GM23338 (cell line): ENCODE results near the gene CANT1. TPM values are rescaled to one million over a fixed set of nuclear protein-coding genes. Genes with fewer than 3 reads are reported as not detected.

Experiments
- ATAC-seq: fragments of 200-7000 bp; cut with Tn5 transposase; 3 replicates; pipeline ENCODE4 v1.9.1; 2020
- DNase-seq: peaks from one replicate; pipeline ENCODE4 v3.0.0-alpha.2; 2015; ENCODE audit warnings: low spot score
- H2AFZ ChIP-seq: fragments of 200-600 bp; sonication (generic); 2 replicates; pipeline ENCODE4 v1.8.0; 2016; ENCODE audit warnings: antibody characterized with exemption, mild to moderate bottlenecking, moderate library complexity
- H3F3A ChIP-seq: fragments of 200-600 bp; sonication (generic); replicated peaks from 2 replicates; pipeline ENCODE4 v1.8.0; 2017; ENCODE audit warnings: antibody characterized with exemption, mixed run types, low read depth
- H3K27ac ChIP-seq: fragments of 200-600 bp; sonication (generic); 2 replicates; pipeline ENCODE4 v1.6.1; 2016; ENCODE audit warnings: low read depth
- H3K27me3 ChIP-seq: fragments of 200-600 bp; sonication (generic); 2 replicates; pipeline ENCODE4 v1.8.0; 2016; ENCODE audit warnings: mild to moderate bottlenecking, mixed run types, moderate library complexity; ENCODE audit not compliant: insufficient read depth
- H3K36me3 ChIP-seq: fragments of 200-600 bp; sonication (generic); 2 replicates; pipeline ENCODE4 v1.8.0; 2016; ENCODE audit warnings: mild to moderate bottlenecking; ENCODE audit not compliant: insufficient read depth
- H3K4me1 ChIP-seq: fragments of 200-600 bp; sonication (generic); 2 replicates; pipeline ENCODE4 v1.8.0; 2016; ENCODE audit warnings: mild to moderate bottlenecking, moderate library complexity; ENCODE audit not compliant: insufficient read depth
- H3K4me2 ChIP-seq: fragments of 200-600 bp; sonication (generic); 2 replicates; pipeline ENCODE4 v1.7.1; 2017; ENCODE audit warnings: mixed run types
- H3K4me3 ChIP-seq: fragments of 200-600 bp; sonication (generic); 2 replicates; pipeline ENCODE4 v1.6.1; 2016; ENCODE audit warnings: mixed run types
- H3K79me2 ChIP-seq: fragments of 200-600 bp; sonication (generic); replicated peaks from 2 replicates; pipeline ENCODE4 v1.8.0; 2017; ENCODE audit warnings: mild to moderate bottlenecking; ENCODE audit not compliant: insufficient read depth
- H3K9me2 ChIP-seq: fragments of 200-600 bp; sonication (generic); 2 replicates; pipeline ENCODE4 v1.8.0; 2017; ENCODE audit not compliant: insufficient read depth
- H4K20me1 ChIP-seq: fragments of 200-600 bp; sonication (generic); replicated peaks from 2 replicates; pipeline ENCODE4 v1.8.0; 2017; ENCODE audit warnings: mild to moderate bottlenecking; ENCODE audit not compliant: insufficient read depth
- H3K27ac Mint-ChIP-seq: 2 replicates; pipeline ENCODE4 v1.8.0; 2020; ENCODE audit warnings: inconsistent platforms, mild to moderate bottlenecking, moderate library complexity, mixed read lengths
- H3K27me3 Mint-ChIP-seq: 3 replicates; pipeline ENCODE4 v1.8.0; 2022; ENCODE audit warnings: low read depth, mild to moderate bottlenecking, moderate library complexity, mixed read lengths, inconsistent platforms; ENCODE audit not compliant: insufficient read depth, poor library complexity
- H3K36me3 Mint-ChIP-seq: 3 replicates; pipeline ENCODE4 v1.8.0; 2021; ENCODE audit warnings: low read depth, mild to moderate bottlenecking, inconsistent platforms, moderate library complexity, mixed read lengths
- H3K4me1 Mint-ChIP-seq: 3 replicates; pipeline ENCODE4 v1.8.0; 2020; ENCODE audit warnings: mild to moderate bottlenecking, inconsistent platforms, mixed read lengths
- H3K4me3 Mint-ChIP-seq: 3 replicates; pipeline ENCODE4 v1.8.0; 2021; ENCODE audit warnings: moderate library complexity, mild to moderate bottlenecking, inconsistent platforms, mixed read lengths
- H3K9me3 Mint-ChIP-seq: 3 replicates; pipeline ENCODE4 v1.8.0; 2020; ENCODE audit warnings: moderate library complexity, mild to moderate bottlenecking, inconsistent platforms, mixed read lengths
- polyA plus RNA-seq: library from polyadenylated mRNA; unstranded; fragments of >200 nt; fragmentation: Nextera tagmentation; extraction: Ambion mirVana; gene quantifications from 2 replicates; pipeline ENCODE4 v1.2.1, GENCODE V29; 2016
- total RNA-seq: library from RNA; depleted of rRNA; stranded (reverse); fragments of >200 nt; shearing (Covaris generic); gene quantifications from 2 replicates; pipeline ENCODE4 v1.2.3, GENCODE V29; 2014
- TF ChIP-seq, protein P1 (sequence below): fragments of 250-450 bp; sonication (Bioruptor Pico); IDR thresholded peaks from 2 replicates; pipeline ENCODE4 v1.5.0; 2020; ENCODE audit warnings: mild to moderate bottlenecking, moderate library complexity
- TF ChIP-seq, protein P2 (sequence below), 2 experiments: fragments of 200-600 bp in 1 of 2; sonication (generic) in 1 of 2; conservative IDR thresholded peaks; 2 replicates each; pipeline versions ENCODE4 v1.5.1 to v1.6.1; 2016 to 2017; ENCODE audit warnings: antibody characterized with exemption in 2 of 2, low read depth in 2 of 2, mild to moderate bottlenecking in 2 of 2, moderate library complexity in 1 of 2

CANT1 gene
- total and polyA plus RNA-seq, 2 experiments from 2014 or later, result 5.9 to 38.8 TPM

DNA sequence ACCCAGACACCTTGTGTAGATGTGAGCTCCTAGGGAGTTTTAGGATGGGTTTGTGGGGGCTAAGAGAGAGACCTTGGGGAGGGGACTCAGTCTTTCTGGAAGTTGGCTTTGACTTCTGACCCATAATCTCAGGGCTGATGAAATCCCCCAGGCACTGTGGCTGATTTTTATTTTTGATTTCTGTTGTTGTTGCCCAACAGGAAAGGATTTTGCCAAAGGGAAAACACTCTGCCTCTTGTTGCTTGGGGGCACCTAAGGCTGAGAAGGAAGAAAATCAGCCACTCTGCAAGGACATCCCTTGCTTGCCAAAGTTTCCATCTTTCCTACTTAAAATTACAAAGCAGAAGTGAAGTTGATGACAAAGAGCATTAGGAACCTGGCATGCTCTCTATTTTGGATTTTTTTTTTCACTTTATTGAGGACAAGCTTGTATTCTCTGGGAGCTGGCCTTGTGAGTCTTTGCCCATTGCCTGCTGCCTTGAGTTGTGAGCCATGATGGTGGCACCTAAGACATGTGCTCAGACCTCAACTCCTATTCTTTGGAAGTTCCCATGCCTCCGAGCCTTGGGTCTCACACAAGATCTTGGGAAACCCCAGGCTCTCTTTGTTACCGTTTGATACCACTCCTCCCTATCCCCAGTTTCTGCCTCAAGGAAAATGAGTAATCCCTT is 11.2 kb upstream of the CANT1 start:
- Mint-ChIP-seq H3K4me1 (peaks cover 21% of the 10 kb centered on the region), H3K27me3 (peaks cover 47% of the 10 kb centered on the region), H3K4me3 (no peak overlapping the region), H3K27ac (no peak overlapping the region), H3K36me3 (peaks cover 3% of the 10 kb centered on the region; the same call in 2 of the 3 replicates), H3K9me3 (peaks cover 17% of the 10 kb centered on the region)
- DNase-seq (no peak), ATAC-seq (no peak)
- TF ChIP-seq, protein P1, sequence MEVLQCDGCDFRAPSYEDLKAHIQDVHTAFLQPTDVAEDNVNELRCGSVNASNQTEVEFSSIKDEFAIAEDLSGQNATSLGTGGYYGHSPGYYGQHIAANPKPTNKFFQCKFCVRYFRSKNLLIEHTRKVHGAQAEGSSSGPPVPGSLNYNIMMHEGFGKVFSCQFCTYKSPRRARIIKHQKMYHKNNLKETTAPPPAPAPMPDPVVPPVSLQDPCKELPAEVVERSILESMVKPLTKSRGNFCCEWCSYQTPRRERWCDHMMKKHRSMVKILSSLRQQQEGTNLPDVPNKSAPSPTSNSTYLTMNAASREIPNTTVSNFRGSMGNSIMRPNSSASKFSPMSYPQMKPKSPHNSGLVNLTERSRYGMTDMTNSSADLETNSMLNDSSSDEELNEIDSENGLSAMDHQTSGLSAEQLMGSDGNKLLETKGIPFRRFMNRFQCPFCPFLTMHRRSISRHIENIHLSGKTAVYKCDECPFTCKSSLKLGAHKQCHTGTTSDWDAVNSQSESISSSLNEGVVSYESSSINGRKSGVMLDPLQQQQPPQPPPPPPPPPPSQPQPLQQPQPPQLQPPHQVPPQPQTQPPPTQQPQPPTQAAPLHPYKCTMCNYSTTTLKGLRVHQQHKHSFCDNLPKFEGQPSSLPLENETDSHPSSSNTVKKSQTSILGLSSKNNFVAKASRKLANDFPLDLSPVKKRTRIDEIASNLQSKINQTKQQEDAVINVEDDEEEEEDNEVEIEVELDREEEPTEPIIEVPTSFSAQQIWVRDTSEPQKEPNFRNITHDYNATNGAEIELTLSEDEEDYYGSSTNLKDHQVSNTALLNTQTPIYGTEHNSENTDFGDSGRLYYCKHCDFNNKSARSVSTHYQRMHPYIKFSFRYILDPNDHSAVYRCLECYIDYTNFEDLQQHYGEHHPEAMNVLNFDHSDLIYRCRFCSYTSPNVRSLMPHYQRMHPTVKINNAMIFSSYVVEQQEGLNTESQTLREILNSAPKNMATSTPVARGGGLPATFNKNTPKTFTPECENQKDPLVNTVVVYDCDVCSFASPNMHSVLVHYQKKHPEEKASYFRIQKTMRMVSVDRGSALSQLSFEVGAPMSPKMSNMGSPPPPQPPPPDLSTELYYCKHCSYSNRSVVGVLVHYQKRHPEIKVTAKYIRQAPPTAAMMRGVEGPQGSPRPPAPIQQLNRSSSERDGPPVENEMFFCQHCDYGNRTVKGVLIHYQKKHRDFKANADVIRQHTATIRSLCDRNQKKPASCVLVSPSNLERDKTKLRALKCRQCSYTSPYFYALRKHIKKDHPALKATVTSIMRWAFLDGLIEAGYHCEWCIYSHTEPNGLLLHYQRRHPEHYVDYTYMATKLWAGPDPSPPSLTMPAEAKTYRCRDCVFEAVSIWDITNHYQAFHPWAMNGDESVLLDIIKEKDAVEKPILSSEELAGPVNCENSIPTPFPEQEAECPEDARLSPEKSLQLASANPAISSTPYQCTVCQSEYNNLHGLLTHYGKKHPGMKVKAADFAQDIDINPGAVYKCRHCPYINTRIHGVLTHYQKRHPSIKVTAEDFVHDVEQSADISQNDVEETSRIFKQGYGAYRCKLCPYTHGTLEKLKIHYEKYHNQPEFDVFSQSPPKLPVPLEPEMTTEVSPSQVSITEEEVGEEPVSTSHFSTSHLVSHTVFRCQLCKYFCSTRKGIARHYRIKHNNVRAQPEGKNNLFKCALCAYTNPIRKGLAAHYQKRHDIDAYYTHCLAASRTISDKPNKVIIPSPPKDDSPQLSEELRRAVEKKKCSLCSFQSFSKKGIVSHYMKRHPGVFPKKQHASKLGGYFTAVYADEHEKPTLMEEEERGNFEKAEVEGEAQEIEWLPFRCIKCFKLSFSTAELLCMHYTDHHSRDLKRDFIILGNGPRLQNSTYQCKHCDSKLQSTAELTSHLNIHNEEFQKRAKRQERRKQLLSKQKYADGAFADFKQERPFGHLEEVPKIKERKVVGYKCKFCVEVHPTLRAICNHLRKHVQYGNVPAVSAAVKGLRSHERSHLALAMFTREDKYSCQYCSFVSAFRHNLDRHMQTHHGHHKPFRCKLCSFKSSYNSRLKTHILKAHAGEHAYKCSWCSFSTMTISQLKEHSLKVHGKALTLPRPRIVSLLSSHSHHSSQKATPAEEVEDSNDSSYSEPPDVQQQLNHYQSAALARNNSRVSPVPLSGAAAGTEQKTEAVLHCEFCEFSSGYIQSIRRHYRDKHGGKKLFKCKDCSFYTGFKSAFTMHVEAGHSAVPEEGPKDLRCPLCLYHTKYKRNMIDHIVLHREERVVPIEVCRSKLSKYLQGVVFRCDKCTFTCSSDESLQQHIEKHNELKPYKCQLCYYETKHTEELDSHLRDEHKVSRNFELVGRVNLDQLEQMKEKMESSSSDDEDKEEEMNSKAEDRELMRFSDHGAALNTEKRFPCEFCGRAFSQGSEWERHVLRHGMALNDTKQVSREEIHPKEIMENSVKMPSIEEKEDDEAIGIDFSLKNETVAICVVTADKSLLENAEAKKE (CRISPR knock-in tag), result no peak
- TF ChIP-seq, protein P2, sequence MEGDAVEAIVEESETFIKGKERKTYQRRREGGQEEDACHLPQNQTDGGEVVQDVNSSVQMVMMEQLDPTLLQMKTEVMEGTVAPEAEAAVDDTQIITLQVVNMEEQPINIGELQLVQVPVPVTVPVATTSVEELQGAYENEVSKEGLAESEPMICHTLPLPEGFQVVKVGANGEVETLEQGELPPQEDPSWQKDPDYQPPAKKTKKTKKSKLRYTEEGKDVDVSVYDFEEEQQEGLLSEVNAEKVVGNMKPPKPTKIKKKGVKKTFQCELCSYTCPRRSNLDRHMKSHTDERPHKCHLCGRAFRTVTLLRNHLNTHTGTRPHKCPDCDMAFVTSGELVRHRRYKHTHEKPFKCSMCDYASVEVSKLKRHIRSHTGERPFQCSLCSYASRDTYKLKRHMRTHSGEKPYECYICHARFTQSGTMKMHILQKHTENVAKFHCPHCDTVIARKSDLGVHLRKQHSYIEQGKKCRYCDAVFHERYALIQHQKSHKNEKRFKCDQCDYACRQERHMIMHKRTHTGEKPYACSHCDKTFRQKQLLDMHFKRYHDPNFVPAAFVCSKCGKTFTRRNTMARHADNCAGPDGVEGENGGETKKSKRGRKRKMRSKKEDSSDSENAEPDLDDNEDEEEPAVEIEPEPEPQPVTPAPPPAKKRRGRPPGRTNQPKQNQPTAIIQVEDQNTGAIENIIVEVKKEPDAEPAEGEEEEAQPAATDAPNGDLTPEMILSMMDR (conservative IDR thresholded peaks at IDR 0.05; ENCODE audit: low read depth in 2 of 2), result no peak
- no peak overlapping the region for H3K4me2 ChIP-seq
- H2AFZ ChIP-seq, result no peak overlapping the region
- H3K27me3 ChIP-seq, result peaks cover 60% of the 10 kb centered on the region
- H3K36me3 ChIP-seq, result no peaks in the 10 kb centered on the region
- H3K9me2 ChIP-seq, result no peaks in the 10 kb centered on the region
- H3K79me2 ChIP-seq, result no peaks in the 10 kb centered on the region
- H3K27ac ChIP-seq, result no peak overlapping the region
- 0 out of 2 replicates have a peak, but pooled peaks cover 2% of the 10 kb centered on the region for H3F3A ChIP-seq
- no peak overlapping the region for H3K4me3 ChIP-seq
- peaks cover 7% of the 10 kb centered on the region for H3K4me1 ChIP-seq
- no peaks in the 10 kb centered on the region for H4K20me1 ChIP-seq
